ENCODE measurements around the gene ZNF3.
A peak's percentile ranks its signal among the peaks of the same experiment; 100 is the strongest.

ZNF3 gene

GRCh38 chr7:100053215-100053614, 28.3 kb downstream of the ZNF3 start:
- DNase-seq (ENCODE audit: low spot score): peak; percentile 62

- no peak for DNase-seq (ENCODE audit: low spot score)
Observed at GRCh38 chr7:100051611-100052010, 29.9 kb downstream of the ZNF3 start.

GRCh38 chr7:100049441-100050291, 31.9 kb downstream of the ZNF3 start, which contains the start of gene ZSCAN21:
ZSCAN21 (plus strand) TSS chr7:100049774; CDS start chr7:100057007, 7,233 bp downstream.
- peak; percentile 85 for DNase-seq (ENCODE audit: low spot score)

- DNase-seq (ENCODE audit: low spot score): no peak
Observed at GRCh38 chr7:100048680-100049079, 32.8 kb downstream of the ZNF3 start.

- no peak for DNase-seq (ENCODE audit: low spot score)
Observed at GRCh38 chr7:100044718-100045117, 36.8 kb downstream of the ZNF3 start.

- no peak for DNase-seq (ENCODE audit: low spot score)
Observed at GRCh38 chr7:100040575-100040974, 40.9 kb downstream of the ZNF3 start.

GRCh38 chr7:100038326-100038725, 43.2 kb downstream of the ZNF3 start:
- no peak for DNase-seq (ENCODE audit: low spot score)

GRCh38 chr7:100035876-100036275, 45.6 kb downstream of the ZNF3 start:
- no peak for DNase-seq (ENCODE audit: low spot score)

- no peak for DNase-seq (ENCODE audit: low spot score)
Observed at GRCh38 chr7:100034871-100035510, 46.5 kb downstream of the ZNF3 start.

- no peak for DNase-seq (ENCODE audit: low spot score)
Observed at GRCh38 chr7:100033526-100033925, 48.0 kb downstream of the ZNF3 start.

GRCh38 chr7:100029596-100029995, 51.9 kb downstream of the ZNF3 start:
- no peak for DNase-seq (ENCODE audit: low spot score)

GRCh38 chr7:100027197-100027596, 54.3 kb downstream of the ZNF3 start:
- no peak for DNase-seq (ENCODE audit: low spot score)

- no peak for DNase-seq (ENCODE audit: low spot score)
Observed at GRCh38 chr7:100024020-100024619, 57.4 kb downstream of the ZNF3 start.

- DNase-seq (ENCODE audit: low spot score): no peak
Observed at GRCh38 chr7:100023526-100023925, 58.0 kb downstream of the ZNF3 start.

GRCh38 chr7:100022621-100023020, 58.9 kb downstream of the ZNF3 start:
- no peak for DNase-seq (ENCODE audit: low spot score)

GRCh38 chr7:100021297-100021696, 60.2 kb downstream of the ZNF3 start:
- no peak for DNase-seq (ENCODE audit: low spot score)
